ENCODE data around the gene MYOD1.

DNA sequence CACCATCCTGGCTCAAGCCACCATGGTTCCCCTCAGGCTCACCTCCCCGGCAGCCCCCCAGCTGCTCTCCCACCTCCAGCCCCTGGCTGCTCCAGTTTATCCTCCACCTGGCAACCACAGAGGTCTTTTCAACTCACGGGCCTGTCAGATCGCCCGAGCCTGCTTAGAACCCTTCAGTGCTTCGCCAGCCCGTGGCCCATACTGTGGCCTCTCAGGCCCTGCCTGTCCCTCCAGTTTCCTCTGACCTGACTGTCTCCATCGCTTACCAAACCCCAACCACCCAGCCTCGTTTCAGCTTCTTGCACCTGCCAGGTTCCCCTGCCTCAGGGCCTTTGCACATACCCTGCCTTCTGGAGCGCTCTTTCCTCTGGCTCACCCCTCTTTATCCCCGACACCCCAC is 22.1 kb downstream of the MYOD1 start:
- TF ChIP-seq, protein P1, sequence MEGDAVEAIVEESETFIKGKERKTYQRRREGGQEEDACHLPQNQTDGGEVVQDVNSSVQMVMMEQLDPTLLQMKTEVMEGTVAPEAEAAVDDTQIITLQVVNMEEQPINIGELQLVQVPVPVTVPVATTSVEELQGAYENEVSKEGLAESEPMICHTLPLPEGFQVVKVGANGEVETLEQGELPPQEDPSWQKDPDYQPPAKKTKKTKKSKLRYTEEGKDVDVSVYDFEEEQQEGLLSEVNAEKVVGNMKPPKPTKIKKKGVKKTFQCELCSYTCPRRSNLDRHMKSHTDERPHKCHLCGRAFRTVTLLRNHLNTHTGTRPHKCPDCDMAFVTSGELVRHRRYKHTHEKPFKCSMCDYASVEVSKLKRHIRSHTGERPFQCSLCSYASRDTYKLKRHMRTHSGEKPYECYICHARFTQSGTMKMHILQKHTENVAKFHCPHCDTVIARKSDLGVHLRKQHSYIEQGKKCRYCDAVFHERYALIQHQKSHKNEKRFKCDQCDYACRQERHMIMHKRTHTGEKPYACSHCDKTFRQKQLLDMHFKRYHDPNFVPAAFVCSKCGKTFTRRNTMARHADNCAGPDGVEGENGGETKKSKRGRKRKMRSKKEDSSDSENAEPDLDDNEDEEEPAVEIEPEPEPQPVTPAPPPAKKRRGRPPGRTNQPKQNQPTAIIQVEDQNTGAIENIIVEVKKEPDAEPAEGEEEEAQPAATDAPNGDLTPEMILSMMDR (IDR thresholded peaks at IDR 0.05), result no peak
- TF ChIP-seq POLR2A (IDR thresholded peaks at IDR 0.05) (no peak), POLR2AphosphoS5 (IDR thresholded peaks at IDR 0.05) (no peak)
